Measurements from ENCODE around the gene SLC44A5.
"Not testable (repeated sequence)": the region's sequence is repeated elsewhere in the genome, so short reads cannot be mapped to it uniquely, and the experiment has no call there.

The SLC44A5 gene

GRCh38 chr1:75375476-75376447 lies 235.2 kb downstream of the SLC44A5 start:
- not testable (repeated sequence) for DNase-seq (ENCODE audit: low read depth in 2 of 3, low spot score in 2 of 3)

GRCh38 chr1:75373542-75374159 lies 237.3 kb downstream of the SLC44A5 start:
- no peak for DNase-seq (ENCODE audit: low read depth in 2 of 3, low spot score in 2 of 3)

- no peak for DNase-seq (ENCODE audit: low read depth in 2 of 3, low spot score in 2 of 3)
Measured at GRCh38 chr1:75366595-75366994, 244.3 kb downstream of the SLC44A5 start.

- no peak for DNase-seq (ENCODE audit: low read depth in 2 of 3, low spot score in 2 of 3)
Measured at GRCh38 chr1:75361260-75361659, 249.7 kb downstream of the SLC44A5 start.

GRCh38 chr1:75354267-75354666 lies 256.6 kb downstream of the SLC44A5 start:
- DNase-seq (ENCODE audit: low read depth in 2 of 3, low spot score in 2 of 3): not testable (repeated sequence)

- DNase-seq (ENCODE audit: low read depth in 2 of 3, low spot score in 2 of 3): no peak
Measured at GRCh38 chr1:75353051-75353450, 257.9 kb downstream of the SLC44A5 start.

- no peak for DNase-seq (ENCODE audit: low read depth in 2 of 3, low spot score in 2 of 3)
Measured at GRCh38 chr1:75345538-75346292, 265.2 kb downstream of the SLC44A5 start.

- DNase-seq (ENCODE audit: low read depth in 2 of 3, low spot score in 2 of 3): no peak
Measured at GRCh38 chr1:75342786-75343185, 268.1 kb downstream of the SLC44A5 start.

GRCh38 chr1:75341537-75341936 lies 269.4 kb downstream of the SLC44A5 start:
- no peak for DNase-seq (ENCODE audit: low read depth in 2 of 3, low spot score in 2 of 3)

- DNase-seq (ENCODE audit: low read depth in 2 of 3, low spot score in 2 of 3): no peak
Measured at GRCh38 chr1:75338616-75339483, 272.1 kb downstream of the SLC44A5 start.

- no peak for DNase-seq (ENCODE audit: low read depth in 2 of 3, low spot score in 2 of 3)
Measured at GRCh38 chr1:75334876-75335389, 276.0 kb downstream of the SLC44A5 start.

GRCh38 chr1:75330624-75331023 lies 280.3 kb downstream of the SLC44A5 start:
- DNase-seq (ENCODE audit: low read depth in 2 of 3, low spot score in 2 of 3): no peak

- DNase-seq (ENCODE audit: low read depth in 2 of 3, low spot score in 2 of 3): no peak
Measured at GRCh38 chr1:75328691-75329090, 282.2 kb downstream of the SLC44A5 start.

GRCh38 chr1:75327395-75327794 lies 283.5 kb downstream of the SLC44A5 start:
- DNase-seq (ENCODE audit: low read depth in 2 of 3, low spot score in 2 of 3): no peak

GRCh38 chr1:75317976-75318375 lies 292.9 kb downstream of the SLC44A5 start:
- no peak for DNase-seq (ENCODE audit: low read depth in 2 of 3, low spot score in 2 of 3)

- DNase-seq (ENCODE audit: low read depth in 2 of 3, low spot score in 2 of 3): no peak
Measured at GRCh38 chr1:75316230-75316629, 294.7 kb downstream of the SLC44A5 start.

- DNase-seq (ENCODE audit: low read depth in 2 of 3, low spot score in 2 of 3): no peak
Measured at GRCh38 chr1:75312620-75313019, 298.3 kb downstream of the SLC44A5 start.

GRCh38 chr1:75310067-75310466 lies 300.8 kb downstream of the SLC44A5 start:
- DNase-seq (ENCODE audit: low read depth in 2 of 3, low spot score in 2 of 3): no peak

GRCh38 chr1:75308365-75308764 lies 302.5 kb downstream of the SLC44A5 start:
- DNase-seq (ENCODE audit: low read depth in 2 of 3, low spot score in 2 of 3): no peak

- no peak for DNase-seq (ENCODE audit: low read depth in 2 of 3, low spot score in 2 of 3)
Measured at GRCh38 chr1:75305061-75305460, 305.9 kb downstream of the SLC44A5 start.
